Activated gamma-delta T cell (primary cell): Measurements from ENCODE around the gene CFAP77.
A peak's percentile ranks its signal among the peaks of the same experiment; 100 is the strongest.
"Not testable (repeated sequence)": the region's sequence is repeated elsewhere in the genome, so short reads cannot be mapped to it uniquely, and the experiment has no call there.

Source experiments
- DNase-seq: peaks from one replicate; lab custom pipeline; 2025; lab: John Stamatoyannopoulos, UW
- total RNA-seq, 2 donors: gene quantifications; one replicate each; lab custom pipeline; 2026; lab: John Stamatoyannopoulos, UW

CFAP77 gene
- 0 reads per million in 2 donors for total RNA-seq

- peak; percentile 20 for DNase-seq
These were observed at the start of gene CFAP77 for GRCh38 chr9:132409828-132410528. TSS of gene CFAP77 (plus strand) at chr9:132410211. CDS start at chr9:132410272, 61 bp downstream.

- no peak for DNase-seq
These were observed 45.9 kb upstream of the CFAP77 start for GRCh38 chr9:132364068-132364467.

- no peak for DNase-seq
These were observed 44.0 kb upstream of the CFAP77 start for GRCh38 chr9:132365986-132366385.

- DNase-seq = no peak
These were observed 43.5 kb upstream of the CFAP77 start for GRCh38 chr9:132366481-132366880.

- DNase-seq = no peak
These were observed 42.2 kb upstream of the CFAP77 start for GRCh38 chr9:132367613-132368313.

GRCh38 chr9:132369421-132369820 is 40.6 kb upstream of the CFAP77 start:
- no peak for DNase-seq

GRCh38 chr9:132370592-132370991 is 39.4 kb upstream of the CFAP77 start:
- DNase-seq = no peak

GRCh38 chr9:132372177-132373095 is 37.6 kb upstream of the CFAP77 start:
- DNase-seq = no peak

- DNase-seq = not testable (repeated sequence)
These were observed 32.2 kb upstream of the CFAP77 start for GRCh38 chr9:132377769-132378168.

GRCh38 chr9:132378416-132378815 is 31.6 kb upstream of the CFAP77 start:
- not testable (repeated sequence) for DNase-seq

GRCh38 chr9:132381966-132382541 is 28.0 kb upstream of the CFAP77 start:
- no peak for DNase-seq

- DNase-seq = no peak
These were observed 26.5 kb upstream of the CFAP77 start for GRCh38 chr9:132383462-132383883.

- DNase-seq = no peak
These were observed 25.6 kb upstream of the CFAP77 start for GRCh38 chr9:132384376-132384775.

- DNase-seq = no peak
These were observed 22.9 kb upstream of the CFAP77 start for GRCh38 chr9:132387133-132387532.

- DNase-seq = no peak
These were observed 19.0 kb upstream of the CFAP77 start for GRCh38 chr9:132390966-132391365.

GRCh38 chr9:132391449-132391848 is 18.6 kb upstream of the CFAP77 start:
- no peak for DNase-seq

GRCh38 chr9:132395560-132395959 is 14.5 kb upstream of the CFAP77 start:
- DNase-seq = no peak

- DNase-seq = no peak
These were observed 8.2 kb upstream of the CFAP77 start for GRCh38 chr9:132401824-132402223.

- DNase-seq = no peak
These were observed 5.7 kb upstream of the CFAP77 start for GRCh38 chr9:132404228-132404881.

GRCh38 chr9:132406554-132407122 is 3.4 kb upstream of the CFAP77 start, which contains the start of gene TTF1:
TSS of gene TTF1 (minus strand) at chr9:132406840. CDS start at chr9:132402821, 4,019 bp downstream.
- peak; percentile 84 for DNase-seq

- DNase-seq = no peak
These were observed 2.8 kb upstream of the CFAP77 start for GRCh38 chr9:132407196-132407595.
